Osteocyte (in vitro differentiated cells): ENCODE measurements around the gene ZNF501. TPM values are rescaled to one million over a fixed set of nuclear protein-coding genes. Genes with fewer than 3 reads are reported as not detected.

Experiments
- DNase-seq: peaks from one replicate; pipeline ENCODE4 v3.0.0; 2021; ENCODE audit warnings: mixed read lengths; ENCODE audit not compliant: unreplicated experiment; ENCODE audit errors: extremely low spot score
- H3K27ac Mint-ChIP-seq: one replicate; pipeline ENCODE4 v1.8.0; 2021; ENCODE audit warnings: mild to moderate bottlenecking, mixed read lengths; ENCODE audit not compliant: unreplicated experiment
- H3K27me3 Mint-ChIP-seq: one replicate; pipeline ENCODE4 v1.8.0; 2021; ENCODE audit warnings: mixed read lengths; ENCODE audit not compliant: unreplicated experiment
- H3K36me3 Mint-ChIP-seq: one replicate; pipeline ENCODE4 v1.8.0; 2021; ENCODE audit warnings: mixed read lengths; ENCODE audit not compliant: unreplicated experiment
- H3K4me1 Mint-ChIP-seq: one replicate; pipeline ENCODE4 v1.8.0; 2021; ENCODE audit warnings: mixed read lengths; ENCODE audit not compliant: unreplicated experiment
- H3K4me3 Mint-ChIP-seq: one replicate; pipeline ENCODE4 v1.8.0; 2021; ENCODE audit warnings: mild to moderate bottlenecking, moderate library complexity, mixed read lengths; ENCODE audit not compliant: unreplicated experiment
- H3K9me3 Mint-ChIP-seq: one replicate; pipeline ENCODE4 v1.8.0; 2021; ENCODE audit warnings: mixed read lengths; ENCODE audit not compliant: unreplicated experiment
- CTCF ChIP-seq: fragments of 200-600 bp; sonication (generic); IDR thresholded peaks from 2 replicates; pipeline ENCODE4 v1.5.0; 2021; ENCODE audit warnings: antibody characterized with exemption, mild to moderate bottlenecking, moderate library complexity
- total RNA-seq: library from RNA; stranded (reverse); gene quantifications from 2 replicates; pipeline ENCODE4 v1.2.1, GENCODE V29; 2021

ZNF501 gene
- total RNA-seq, 1 donor from 2014 or later = 4.0 TPM

- peak overlapping the region; percentile 83 for H3K4me3 Mint-ChIP-seq
- no peak for DNase-seq
- H3K9me3 Mint-ChIP-seq = peaks cover 22% of the 10 kb centered on the region
- H3K4me1 Mint-ChIP-seq = peaks cover 16% of the 10 kb centered on the region
- peaks cover 31% of the 10 kb centered on the region for H3K36me3 Mint-ChIP-seq
- H3K27ac Mint-ChIP-seq = peak overlapping the region; percentile 78
- no peaks in the 10 kb centered on the region for H3K27me3 Mint-ChIP-seq
- no peak for TF ChIP-seq CTCF
These were observed 31.6 kb downstream of the ZNF501 start for GRCh38 chr3:44761101-44761423.

DNA sequence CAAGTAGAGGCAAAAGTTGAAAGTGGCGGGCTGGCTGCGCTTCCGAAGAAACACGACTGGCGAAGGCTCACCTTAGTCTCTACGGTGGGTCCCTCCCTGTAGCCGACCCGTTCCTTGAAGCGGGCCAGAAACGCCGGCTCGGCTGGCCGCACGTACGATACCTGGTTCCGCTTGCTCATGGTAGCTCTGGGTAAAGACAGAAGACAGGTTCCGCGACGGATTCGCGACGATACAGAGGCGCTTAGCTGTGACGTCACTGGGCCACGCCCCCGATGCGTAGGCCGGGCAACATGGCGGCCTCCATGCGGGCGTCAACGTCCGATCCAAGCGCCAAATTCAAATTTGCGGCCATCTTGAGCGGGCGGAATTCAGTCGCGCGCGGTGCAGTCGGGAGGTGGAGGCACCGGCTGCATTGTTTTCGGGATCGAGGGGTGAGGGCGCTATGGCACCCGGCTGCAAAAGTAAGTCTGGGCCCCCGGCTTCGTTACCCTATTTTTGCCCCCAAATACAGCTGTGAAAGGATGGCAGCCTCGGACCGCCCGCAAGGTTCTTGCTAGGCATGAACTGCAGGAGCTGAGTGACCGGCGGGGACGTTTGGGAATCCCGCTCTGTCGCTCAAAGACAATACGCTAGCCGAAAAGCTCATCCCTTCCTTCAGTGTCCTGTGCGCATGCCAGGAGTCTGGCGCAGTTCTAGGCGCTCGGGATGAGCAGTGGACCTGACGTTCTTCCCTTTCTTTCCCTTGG is 32.2 kb downstream of the ZNF501 start, which contains the start of the genes KIAA1143 and KIF15:
KIAA1143 (minus strand) TSS at position 196 of the 746 bp plus-strand sequence; CDS start at position 179, 17 bp downstream.
KIF15 (plus strand) TSS at position 371 of the 746 bp plus-strand sequence; CDS start at position 443, 72 bp downstream.
- Mint-ChIP-seq H3K27ac (peak within 1 kb of the TSS; percentile 78), H3K4me3 (peak within 1 kb of the TSS; percentile 83), H3K4me1 (peaks cover 16% of the 10 kb centered on the region), H3K36me3 (peaks cover 26% of the 10 kb centered on the region), H3K27me3 (no peaks in the 10 kb centered on the region), H3K9me3 (peaks cover 22% of the 10 kb centered on the region)
- no peak for TF ChIP-seq CTCF
- DNase-seq = peak; percentile 97

DNA sequence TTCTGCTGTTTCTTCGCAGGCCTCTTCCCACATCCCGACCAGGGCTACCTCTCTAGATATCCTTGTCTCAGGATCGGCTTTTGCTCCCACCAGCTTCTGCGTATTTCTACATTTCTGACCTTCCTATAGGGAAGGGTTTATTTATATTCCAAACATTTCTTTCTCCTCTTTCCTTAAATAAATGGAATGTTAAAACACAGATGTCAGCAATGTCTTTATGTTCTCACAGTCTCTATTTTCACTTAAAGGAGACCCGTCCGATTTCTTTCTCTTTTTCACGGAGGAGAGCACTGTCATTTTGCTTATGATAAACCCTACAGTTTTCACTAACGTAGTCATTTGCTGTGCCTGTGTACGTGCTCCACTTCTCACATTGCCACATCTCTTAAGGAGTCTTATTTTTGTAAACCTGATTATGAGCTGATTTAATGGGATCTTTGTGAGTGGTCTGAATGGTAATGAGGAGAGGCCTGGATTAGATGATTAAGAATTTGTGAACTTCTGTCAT is 32.8 kb downstream of the ZNF501 start:
- Mint-ChIP-seq H3K4me3 (peak overlapping the region; percentile 83), H3K36me3 (peaks cover 25% of the 10 kb centered on the region), H3K27ac (peak overlapping the region; percentile 78), H3K4me1 (peaks cover 16% of the 10 kb centered on the region), H3K27me3 (no peaks in the 10 kb centered on the region), H3K9me3 (peaks cover 22% of the 10 kb centered on the region)
- TF ChIP-seq CTCF = no peak
- DNase-seq = no peak

DNA sequence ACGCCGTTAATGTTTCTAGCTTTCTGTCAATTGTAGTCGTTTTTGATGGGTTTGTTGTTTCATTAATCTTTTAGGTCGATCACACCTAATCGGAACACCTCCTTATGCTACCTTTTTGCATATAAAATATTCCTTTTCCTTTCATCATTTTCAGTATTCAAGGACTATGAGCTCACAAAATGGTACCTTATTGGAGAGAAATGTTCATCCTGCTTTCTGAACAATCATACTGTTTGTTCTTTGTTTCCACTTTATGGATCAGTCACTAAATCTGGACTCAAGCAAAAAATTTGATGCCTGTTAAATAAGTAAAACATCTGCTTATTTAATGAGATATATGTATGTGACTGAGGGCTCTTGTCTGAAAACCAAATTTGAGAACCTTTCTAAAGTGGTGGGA is 33.3 kb downstream of the ZNF501 start:
- H3K27me3 Mint-ChIP-seq = no peaks in the 10 kb centered on the region
- TF ChIP-seq CTCF = no peak
- no peak for DNase-seq
- H3K27ac Mint-ChIP-seq = peak overlapping the region; percentile 78
- peaks cover 16% of the 10 kb centered on the region for H3K4me1 Mint-ChIP-seq
- H3K9me3 Mint-ChIP-seq = peaks cover 19% of the 10 kb centered on the region
- peak overlapping the region; percentile 83 for H3K4me3 Mint-ChIP-seq
- H3K36me3 Mint-ChIP-seq = peaks cover 22% of the 10 kb centered on the region

- Mint-ChIP-seq H3K9me3 (peaks cover 5% of the 10 kb centered on the region), H3K27ac (no peak overlapping the region), H3K27me3 (no peaks in the 10 kb centered on the region), H3K4me1 (peaks cover 16% of the 10 kb centered on the region), H3K36me3 (peaks cover 7% of the 10 kb centered on the region), H3K4me3 (no peak overlapping the region)
- TF ChIP-seq CTCF = no peak
- DNase-seq = no peak
These were observed 34.8 kb downstream of the ZNF501 start for GRCh38 chr3:44764248-44764647.
